Duodenal mucosa (tissue), 2 donors: ENCODE measurements around the gene ATXN10.

Experiments used
- H3K27ac ChIP-seq: one replicate; pipeline ENCODE4 v1.7.0; 2013; ENCODE audit warnings: low read depth, low read length
- H3K27me3 ChIP-seq, 2 donors: one replicate each; pipeline ENCODE4 v1.7.0; 2013; ENCODE audit warnings: low read length in 2 of 2, control low read depth in 1 of 2; ENCODE audit not compliant: insufficient read depth in 2 of 2, control insufficient read depth in 1 of 2
- H3K36me3 ChIP-seq, 2 donors: one replicate each; pipeline ENCODE4 v1.7.0; 2013; ENCODE audit warnings: low read length in 2 of 2, control low read depth in 1 of 2; ENCODE audit not compliant: insufficient read depth in 2 of 2, control insufficient read depth in 1 of 2
- H3K4me1 ChIP-seq, 2 donors: one replicate each; pipeline ENCODE4 v1.7.0; 2013; ENCODE audit warnings: low read length in 2 of 2, control low read depth in 1 of 2; ENCODE audit not compliant: insufficient read depth in 2 of 2, control insufficient read depth in 1 of 2
- H3K4me3 ChIP-seq, 2 donors: one replicate each; pipeline ENCODE4 v1.7.0; 2013; ENCODE audit warnings: low read length in 2 of 2, low read depth in 1 of 2
- H3K9ac ChIP-seq, 2 donors: one replicate each; pipeline ENCODE4 v1.7.0; 2013; ENCODE audit warnings: low read length in 2 of 2, low read depth in 1 of 2
- H3K9me3 ChIP-seq, 2 donors: one replicate each; pipeline ENCODE4 v1.7.0; 2013; ENCODE audit warnings: low read length in 2 of 2, control low read depth in 1 of 2; ENCODE audit not compliant: control insufficient read depth in 1 of 2

Gene ATXN10

DNA sequence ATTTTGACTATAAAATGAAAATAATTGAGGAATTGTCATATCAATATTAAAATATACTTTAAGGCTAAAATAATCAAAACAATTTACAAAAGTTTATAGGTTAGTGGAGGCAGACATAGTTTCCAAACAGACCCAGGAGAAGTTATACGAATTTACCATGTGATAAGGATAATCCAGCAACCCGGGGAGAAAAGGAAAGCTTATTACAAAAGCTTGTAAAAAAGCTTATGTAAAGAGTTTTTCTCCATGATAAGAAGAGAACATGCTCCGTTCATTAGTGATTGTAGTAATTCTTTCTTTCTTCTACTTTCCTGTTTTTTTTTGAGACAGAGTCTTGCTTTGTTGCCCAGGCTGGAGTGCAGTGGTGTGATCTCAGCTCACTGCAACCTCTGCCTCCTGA lies 79.0 kb downstream of the ATXN10 start:
- H3K4me1 ChIP-seq = no peaks in the 10 kb centered on the region
- H3K36me3 ChIP-seq = peaks cover 0 to 18% of the 10 kb centered on the region in 2 donors
- H3K27ac ChIP-seq = no peak overlapping the region
- no peak overlapping the region for H3K9ac ChIP-seq
- no peak overlapping the region for H3K4me3 ChIP-seq
- H3K9me3 ChIP-seq = no peaks in the 10 kb centered on the region
- no peaks in the 10 kb centered on the region for H3K27me3 ChIP-seq

DNA sequence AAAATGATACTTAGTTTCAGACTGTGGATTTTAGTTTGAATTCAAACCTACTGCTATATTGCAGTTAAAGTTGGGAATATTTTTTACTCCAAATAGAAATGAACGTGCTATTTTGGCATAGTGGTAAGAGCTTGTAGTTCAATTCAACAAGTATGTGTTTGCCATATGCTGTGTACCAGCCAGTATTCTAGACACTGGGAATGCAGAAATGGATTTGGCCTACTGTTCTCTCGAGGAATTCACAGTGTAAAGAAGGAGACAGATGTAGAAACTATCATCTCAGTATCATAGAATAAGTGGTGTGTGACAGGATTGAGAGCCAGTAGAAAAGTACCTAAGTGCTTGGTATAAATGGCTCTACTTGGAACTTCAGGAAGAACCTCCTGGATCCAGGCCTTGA lies 80.4 kb downstream of the ATXN10 start:
- Histone ChIP-seq H3K4me1 (no peaks in the 10 kb centered on the region), H3K4me3 (no peak overlapping the region), H3K36me3 (peaks cover 3 to 15% of the 10 kb centered on the region in 2 donors), H3K27me3 (no peaks in the 10 kb centered on the region), H3K27ac (no peak overlapping the region), H3K9me3 (no peaks in the 10 kb centered on the region), H3K9ac (no peak overlapping the region)

DNA sequence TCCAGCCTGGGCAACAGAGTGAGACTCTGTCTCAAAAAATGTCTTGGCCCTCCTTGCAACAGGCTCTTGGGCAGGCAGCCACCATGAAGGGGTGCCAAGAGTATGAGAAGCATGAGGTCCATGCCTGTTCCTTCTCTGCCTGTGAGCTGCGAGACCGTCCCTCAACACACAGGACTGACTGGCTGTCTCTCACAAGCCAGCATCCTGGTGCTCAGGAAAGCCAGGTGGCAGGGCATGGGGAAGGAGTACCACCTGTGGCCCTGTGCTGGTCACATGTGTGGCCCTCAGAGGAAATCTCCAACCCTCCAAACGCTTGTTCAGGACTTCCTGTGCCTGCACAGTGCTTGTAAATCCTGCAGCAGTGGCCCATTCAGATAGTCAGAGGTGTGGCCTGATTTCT lies 83.2 kb downstream of the ATXN10 start:
- Histone ChIP-seq H3K4me3 (no peak overlapping the region), H3K36me3 (peaks cover 10 to 12% of the 10 kb centered on the region in 2 donors), H3K4me1 (no peaks in the 10 kb centered on the region), H3K27me3 (no peaks in the 10 kb centered on the region), H3K9ac (no peak overlapping the region), H3K9me3 (no peaks in the 10 kb centered on the region), H3K27ac (no peak overlapping the region)

DNA sequence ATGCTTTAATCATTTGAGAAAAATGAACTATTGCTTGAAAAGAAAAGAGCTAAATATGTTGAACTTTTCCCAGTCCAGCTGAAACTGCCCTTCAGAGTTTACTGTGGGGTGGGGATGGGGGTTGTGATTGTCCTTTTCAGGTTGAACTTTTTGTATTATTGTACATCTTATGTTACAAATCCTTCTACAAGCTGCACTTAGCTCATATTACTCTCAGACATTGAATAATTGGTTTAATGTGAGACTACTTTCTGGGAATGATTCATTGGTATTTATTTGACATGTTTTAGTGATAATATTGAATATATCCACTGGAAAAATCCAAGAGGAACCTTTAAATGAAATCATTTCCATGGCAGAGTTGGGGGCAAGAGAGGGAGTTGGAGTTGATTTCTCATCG lies 84.9 kb downstream of the ATXN10 start:
- Histone ChIP-seq H3K27me3 (no peaks in the 10 kb centered on the region), H3K9ac (no peak overlapping the region), H3K36me3 (peaks cover 10 to 12% of the 10 kb centered on the region in 2 donors), H3K27ac (no peak overlapping the region), H3K4me1 (no peaks in the 10 kb centered on the region), H3K4me3 (no peak overlapping the region), H3K9me3 (no peaks in the 10 kb centered on the region)

DNA sequence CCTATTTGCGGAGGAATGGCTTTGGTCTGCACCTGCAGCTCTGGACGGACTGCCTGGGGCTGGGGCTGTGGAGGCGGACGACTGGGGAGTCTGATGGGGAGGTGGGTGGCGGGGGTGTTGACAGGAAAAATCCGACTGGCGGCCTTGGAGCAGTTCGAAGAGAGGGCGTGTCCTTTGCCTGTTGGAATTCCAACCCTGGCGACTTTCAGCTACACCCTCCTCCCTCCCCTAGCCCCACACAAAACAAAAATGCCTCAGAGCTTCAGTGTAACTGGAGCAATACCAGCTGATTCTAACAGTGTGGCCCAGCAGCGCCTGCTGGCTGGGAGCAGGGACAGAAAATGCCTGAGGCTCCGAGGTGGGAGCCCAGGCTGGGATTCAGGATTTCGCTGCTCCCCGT lies 85.4 kb downstream of the ATXN10 start:
- Histone ChIP-seq H3K9ac (no peak overlapping the region), H3K27ac (no peak overlapping the region), H3K4me1 (no peaks in the 10 kb centered on the region), H3K27me3 (no peaks in the 10 kb centered on the region), H3K4me3 (no peak overlapping the region), H3K36me3 (peaks cover 10 to 12% of the 10 kb centered on the region in 2 donors), H3K9me3 (no peaks in the 10 kb centered on the region)

DNA sequence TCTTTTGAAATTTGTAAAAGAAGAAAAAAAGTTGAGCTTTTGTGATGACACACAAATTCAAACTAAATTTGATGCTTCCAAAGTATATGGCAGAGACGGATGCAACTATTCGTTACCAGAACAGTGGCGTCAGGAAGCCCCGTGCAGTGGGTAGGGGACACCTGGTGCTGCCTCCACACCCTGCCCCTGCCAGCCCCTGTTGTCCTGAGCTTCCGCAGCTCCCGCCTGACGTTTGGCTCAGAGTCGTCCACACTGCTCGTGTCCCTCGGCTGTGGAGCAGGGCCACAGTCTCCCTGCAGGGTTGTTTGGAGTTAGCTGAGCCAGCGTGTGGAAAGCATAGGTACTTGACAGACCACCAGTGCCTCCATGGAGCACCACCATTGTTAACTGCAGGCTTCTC lies 86.3 kb downstream of the ATXN10 start:
- Histone ChIP-seq H3K9ac (no peak overlapping the region), H3K36me3 (peaks cover 10 to 12% of the 10 kb centered on the region in 2 donors), H3K27ac (no peak overlapping the region), H3K4me3 (no peak overlapping the region), H3K4me1 (no peaks in the 10 kb centered on the region), H3K9me3 (no peaks in the 10 kb centered on the region), H3K27me3 (no peaks in the 10 kb centered on the region)

DNA sequence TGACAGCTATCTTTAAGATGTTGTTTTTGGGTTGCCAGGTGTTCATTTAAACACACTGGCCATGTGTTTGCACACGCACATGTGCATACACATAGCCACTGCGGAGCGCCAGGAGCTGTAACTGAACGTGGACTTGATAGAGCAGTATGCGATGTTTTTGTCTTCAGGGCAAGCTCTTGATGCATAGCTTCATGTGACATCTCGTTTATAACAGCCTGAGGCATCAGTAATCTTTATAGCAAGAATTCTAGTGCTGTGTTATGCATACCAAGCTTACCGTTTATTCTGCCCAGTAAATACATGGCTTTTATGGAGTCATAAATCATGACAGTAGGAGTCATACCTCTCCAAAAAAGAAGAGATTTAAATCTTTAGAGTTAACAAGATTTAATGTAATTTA lies 87.0 kb downstream of the ATXN10 start:
- no peaks in the 10 kb centered on the region for H3K4me1 ChIP-seq
- H3K36me3 ChIP-seq = peaks cover 10 to 13% of the 10 kb centered on the region in 2 donors
- H3K9ac ChIP-seq = no peak overlapping the region
- H3K27me3 ChIP-seq = no peaks in the 10 kb centered on the region
- no peak overlapping the region for H3K4me3 ChIP-seq
- no peaks in the 10 kb centered on the region for H3K9me3 ChIP-seq
- no peak overlapping the region for H3K27ac ChIP-seq

DNA sequence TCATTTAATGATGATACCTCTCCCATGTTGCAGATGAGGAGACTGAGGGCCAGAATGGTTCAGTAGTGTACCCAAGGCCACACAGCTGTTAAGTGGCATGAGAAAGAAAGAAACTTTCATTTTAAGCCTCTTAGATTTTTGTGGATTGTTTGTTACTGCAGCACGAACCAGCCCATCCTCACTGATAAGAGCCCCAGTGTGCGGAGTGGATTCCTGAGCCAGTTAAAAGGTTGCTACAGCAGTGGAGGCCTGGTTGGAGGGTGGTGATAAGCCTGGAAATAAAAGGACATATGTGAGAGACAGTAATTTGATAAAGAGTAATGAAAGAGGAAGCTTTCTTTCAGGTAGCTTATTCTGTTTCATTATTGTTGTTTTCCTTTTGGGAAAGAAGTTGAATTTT lies 89.0 kb downstream of the ATXN10 start:
- H3K9me3 ChIP-seq = no peaks in the 10 kb centered on the region
- no peaks in the 10 kb centered on the region for H3K27me3 ChIP-seq
- H3K36me3 ChIP-seq = peaks cover 10 to 17% of the 10 kb centered on the region in 2 donors
- H3K27ac ChIP-seq = no peak overlapping the region
- H3K9ac ChIP-seq = no peak overlapping the region
- H3K4me3 ChIP-seq = no peak overlapping the region
- H3K4me1 ChIP-seq = no peaks in the 10 kb centered on the region

DNA sequence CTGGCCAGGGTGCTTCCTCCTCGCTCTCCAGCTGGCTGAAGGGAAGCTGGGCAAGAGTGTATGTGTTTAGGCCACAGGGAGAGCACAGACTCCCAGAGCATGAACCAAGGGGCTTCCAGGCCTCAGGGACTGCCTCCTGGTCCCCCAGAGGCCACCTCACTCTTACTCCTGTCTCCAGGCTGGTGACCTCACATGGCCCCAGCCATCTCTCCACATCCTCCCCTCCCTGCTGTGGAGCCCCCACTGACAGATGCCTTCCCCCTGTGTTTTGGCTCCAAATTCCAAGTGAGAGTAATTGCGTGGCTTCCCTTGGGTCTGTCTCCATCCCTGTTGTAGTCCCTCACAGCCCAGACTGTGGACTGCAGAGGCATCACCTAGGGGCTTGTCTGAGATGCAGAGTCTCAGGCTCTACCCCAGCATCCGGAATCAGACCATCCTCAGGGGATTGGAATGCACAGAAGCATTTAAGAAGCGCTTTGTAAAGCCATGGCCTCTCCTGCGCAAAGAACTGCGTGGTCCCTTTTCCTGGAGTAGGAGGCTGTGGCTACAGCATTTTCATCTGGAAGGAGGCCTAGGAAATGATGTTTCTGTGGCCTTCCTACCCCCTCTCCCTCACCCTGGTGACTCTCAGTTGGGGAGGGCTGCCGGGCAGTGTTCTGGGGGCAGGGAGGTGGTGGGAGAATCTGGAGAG lies 91.1 kb downstream of the ATXN10 start:
- Histone ChIP-seq H3K36me3 (peaks cover 7 to 12% of the 10 kb centered on the region in 2 donors), H3K9ac (no peak overlapping the region), H3K9me3 (no peaks in the 10 kb centered on the region), H3K27ac (no peak overlapping the region), H3K4me1 (no peaks in the 10 kb centered on the region), H3K4me3 (no peak overlapping the region), H3K27me3 (no peaks in the 10 kb centered on the region)

DNA sequence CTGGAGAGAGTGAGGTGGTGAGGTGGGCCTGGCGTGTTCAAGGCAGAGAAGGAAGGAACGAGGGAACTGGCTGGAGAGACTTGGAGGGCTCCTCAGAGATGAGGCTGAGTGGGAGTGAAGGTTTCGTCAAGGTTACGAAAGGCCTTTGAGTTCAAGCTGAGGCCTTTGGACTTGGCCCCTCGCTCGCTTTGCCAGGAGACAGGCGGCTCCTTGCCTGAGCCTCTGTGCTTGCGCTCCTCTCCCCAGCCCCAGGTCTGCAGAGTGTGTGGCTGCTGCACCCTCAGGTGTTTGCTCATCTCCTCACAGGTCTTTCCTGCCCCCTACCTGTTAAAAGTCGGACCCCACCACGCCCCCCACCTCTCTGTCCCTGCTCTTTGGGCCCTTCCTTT lies 91.6 kb downstream of the ATXN10 start:
- Histone ChIP-seq H3K36me3 (peaks cover 3 to 9% of the 10 kb centered on the region in 2 donors), H3K27ac (no peak overlapping the region), H3K9ac (no peak overlapping the region), H3K9me3 (no peaks in the 10 kb centered on the region), H3K27me3 (no peaks in the 10 kb centered on the region), H3K4me3 (no peak overlapping the region), H3K4me1 (no peaks in the 10 kb centered on the region)

DNA sequence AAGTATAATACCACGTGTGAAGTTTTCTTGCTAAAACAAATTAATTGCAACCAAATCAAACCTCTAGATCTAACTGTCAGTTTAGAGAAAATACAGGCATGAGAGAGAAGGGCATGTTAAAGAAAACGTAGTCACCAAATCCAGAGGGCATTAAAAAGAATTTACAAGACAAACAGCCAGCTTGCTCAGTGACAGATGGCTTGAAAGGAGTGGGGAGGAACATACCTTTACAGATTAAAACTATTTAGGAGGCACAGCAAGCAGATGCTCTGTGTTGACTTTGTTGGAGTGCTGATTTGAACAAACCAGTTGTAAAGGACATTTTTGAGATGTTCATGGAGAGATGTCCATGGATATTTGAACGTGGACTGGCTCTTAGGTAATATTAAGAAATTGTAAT lies 96.9 kb downstream of the ATXN10 start:
- no peaks in the 10 kb centered on the region for H3K9me3 ChIP-seq
- H3K4me3 ChIP-seq = no peak overlapping the region
- H3K9ac ChIP-seq = no peak overlapping the region
- H3K36me3 ChIP-seq = peaks cover 0 to 5% of the 10 kb centered on the region in 2 donors
- H3K27ac ChIP-seq = no peak overlapping the region
- no peaks in the 10 kb centered on the region for H3K4me1 ChIP-seq
- H3K27me3 ChIP-seq = no peaks in the 10 kb centered on the region
